ENCODE data around the gene GRIP2. TPM values are rescaled to one million over a fixed set of nuclear protein-coding genes. Genes with fewer than 3 reads are reported as not detected.

Gene GRIP2
- total and polyA plus RNA-seq, 9 of the 15 experiments (the other 6 are each of a cell fraction or from before 2014, with no cell fraction given): 0.01 TPM; not detected in 7

DNA sequence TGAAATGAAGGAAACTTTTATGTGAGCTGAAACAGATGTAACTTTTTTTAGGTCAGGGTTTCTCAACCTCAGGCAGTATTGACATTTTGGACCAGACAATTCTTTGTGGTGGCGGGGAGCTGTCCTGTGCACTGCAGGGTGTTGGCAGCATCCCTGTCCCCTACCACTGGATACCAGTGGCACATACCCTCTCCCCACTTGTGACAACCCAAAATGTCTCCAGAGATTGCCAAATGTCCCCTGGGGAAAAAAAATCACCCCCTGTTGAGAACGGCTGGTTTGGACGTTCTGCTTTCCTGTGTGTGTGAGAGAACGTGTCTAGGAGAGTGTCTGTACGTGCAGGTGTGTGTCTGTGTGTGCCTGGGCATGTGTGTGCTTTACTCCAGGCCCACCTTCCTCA is 30.7 kb upstream of the GRIP2 start:
- Histone ChIP-seq H3K79me2 (ENCODE audit: control insufficient read depth, insufficient read depth, low read length) (no peaks in the 10 kb centered on the region), H3K9me1 (ENCODE audit: control insufficient read depth, insufficient read depth, low read length) (no peaks in the 10 kb centered on the region), H4K20me1 (replicated peaks; ENCODE audit: control insufficient read depth, insufficient read depth, low read length) (peaks cover 31% of the 10 kb centered on the region), H3K27me3 (ENCODE audit: control insufficient read depth in 2 of 2, insufficient read depth in 2 of 2, low read length in 2 of 2) (peaks cover 57 to 85% of the 10 kb centered on the region in 2 experiments), H3K4me1 (replicated peaks in 1 of 2; ENCODE audit: control insufficient read depth in 2 of 2, insufficient read depth in 2 of 2, low read length in 2 of 2) (peaks cover 0 to 4% of the 10 kb centered on the region in 2 experiments; a peak in 1 of 5 replicates), H3K4me3 (no peak overlapping the region), H3K4me2 (ENCODE audit: insufficient read depth, low read length) (no peak overlapping the region), H3K9me3 (replicated peaks; ENCODE audit: control insufficient read depth, insufficient read depth, low read depth, low read length) (no peaks in the 10 kb centered on the region), H2AFZ (ENCODE audit: low read depth, low read length) (no peak overlapping the region), H3K36me3 (ENCODE audit: control insufficient read depth, insufficient read depth, low read length) (no peaks in the 10 kb centered on the region), H3K9ac (ENCODE audit: insufficient read depth in 1 of 2, low read depth in 2 of 2, low read length in 2 of 2) (no peak overlapping the region), H3K27ac (ENCODE audit: extremely low read depth, low read depth, low read length) (no peak overlapping the region)
- WGBS (ENCODE audit: insufficient coverage, low coverage, missing lambda C conversion rate): 3% methylated on average over 5 of the region's 5 CpGs
- TF ChIP-seq HMG20B (CRISPR knock-in tag; IDR thresholded peaks at IDR 0.05): no peak
- CTCF ChIA-PET (ENCODE audit: low intra/inter-chr PET ratio): no interaction called here
- DNase-seq (ENCODE audit: extremely low read depth in 1 of 4, low spot score in 3 of 4): no peak
- POLR2A ChIA-PET: interaction anchor here (1.2 to 2.5 kb wide), 2 partner anchors 13 to 25 kb away, joined by 3 to 7 read pairs; no protein-coding TSS in a partner anchor
- no TSS peak for BruUV-seq (replicated peaks)
- no peak for FAIRE-seq
- ATAC-seq: no peak
- intact Hi-C loops (cut with micrococcal nuclease) (no loop called here), in situ Hi-C loops (cut with MboI) (no loop called here)

DNA sequence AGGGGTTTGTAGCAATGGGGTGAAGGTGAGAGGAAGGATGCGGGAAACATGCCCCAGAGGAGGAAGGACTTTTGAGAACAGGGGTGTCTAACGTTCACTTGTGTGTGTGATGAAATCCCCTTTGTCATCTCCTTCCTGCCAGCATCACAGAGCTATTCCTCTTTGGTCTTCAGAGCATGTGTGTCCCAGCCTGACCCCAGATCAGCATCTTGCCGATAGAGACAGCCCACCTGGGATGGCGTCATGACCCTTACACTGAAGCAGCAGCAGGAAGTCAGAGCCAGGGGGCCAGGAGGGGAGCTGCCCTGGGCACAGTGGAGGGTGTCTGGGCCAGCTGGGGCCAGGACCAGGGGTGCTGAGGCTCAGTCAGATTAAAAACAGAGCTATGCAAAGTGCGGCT is 29.9 kb upstream of the GRIP2 start:
- ChIA-PET CTCF (ENCODE audit: low intra/inter-chr PET ratio) (no interaction called here), POLR2A (interaction anchor here (1.2 to 2.5 kb wide), 3 partner anchors 8 to 24 kb away, joined by 3 to 7 read pairs (median 4); no protein-coding TSS in a partner anchor)
- H3K36me3 ChIP-seq (ENCODE audit: control insufficient read depth, insufficient read depth, low read length): no peaks in the 10 kb centered on the region
- ATAC-seq (no peak), DNase-seq (ENCODE audit: extremely low read depth in 1 of 4, low spot score in 3 of 4) (no peak), FAIRE-seq (no peak)
- H3K79me2 ChIP-seq (ENCODE audit: control insufficient read depth, insufficient read depth, low read length): no peaks in the 10 kb centered on the region
- peaks cover 51 to 84% of the 10 kb centered on the region in 2 experiments for H3K27me3 ChIP-seq (ENCODE audit: control insufficient read depth in 2 of 2, insufficient read depth in 2 of 2, low read length in 2 of 2)
- H4K20me1 ChIP-seq (replicated peaks; ENCODE audit: control insufficient read depth, insufficient read depth, low read length): peaks cover 31% of the 10 kb centered on the region
- no peak overlapping the region for H2AFZ ChIP-seq (ENCODE audit: low read depth, low read length)
- BruUV-seq (replicated peaks): no TSS peak
- no peak overlapping the region for H3K9ac ChIP-seq (ENCODE audit: insufficient read depth in 1 of 2, low read depth in 2 of 2, low read length in 2 of 2)
- H3K4me1 ChIP-seq (replicated peaks in 1 of 2; ENCODE audit: control insufficient read depth in 2 of 2, insufficient read depth in 2 of 2, low read length in 2 of 2): peaks cover 0 to 4% of the 10 kb centered on the region in 2 experiments; a peak in 1 of 5 replicates
- TF ChIP-seq TGIF2 (CRISPR knock-in tag; IDR thresholded peaks at IDR 0.05): no peak
- H3K9me3 ChIP-seq (replicated peaks; ENCODE audit: control insufficient read depth, insufficient read depth, low read depth, low read length): no peaks in the 10 kb centered on the region
- no peak overlapping the region for H3K27ac ChIP-seq (ENCODE audit: extremely low read depth, low read depth, low read length)
- in situ Hi-C loops (cut with MboI) (no loop called here), intact Hi-C loops (cut with micrococcal nuclease) (no loop called here)
- no peak overlapping the region for H3K4me3 ChIP-seq
- no peak overlapping the region for H3K4me2 ChIP-seq (ENCODE audit: insufficient read depth, low read length)
- H3K9me1 ChIP-seq (ENCODE audit: control insufficient read depth, insufficient read depth, low read length): no peaks in the 10 kb centered on the region
- 0% methylated on average over 5 of the region's 5 CpGs for WGBS (ENCODE audit: insufficient coverage, low coverage, missing lambda C conversion rate)

Measured in K562 (cell line).